Transverse colon (tissue), 4 donors: ENCODE data around the gene SRSF7.
"Not testable (repeated sequence)": the region's sequence is repeated elsewhere in the genome, so short reads cannot be mapped to it uniquely, and the experiment has no call there.

ENCODE experiments used
- EP300 ChIP-seq: sonication (generic); formaldehyde crosslinking; IDR thresholded peaks from one replicate; pipeline ENCODE4 v1.6.1; 2017; ENCODE audit warnings: antibody characterized with exemption, low read depth
- POLR2A ChIP-seq: fragments of 450-650 bp; IDR thresholded peaks from one replicate; pipeline ENCODE4 v1.6.1; 2016; ENCODE audit warnings: antibody characterized with exemption, mild to moderate bottlenecking, moderate library complexity
- POLR2AphosphoS5 ChIP-seq, 3 donors: sonication (generic); formaldehyde crosslinking; IDR thresholded peaks; one replicate each; pipeline ENCODE4 v1.6.1; 2016; ENCODE audit warnings: antibody characterized with exemption in 3 of 3
- TF ChIP-seq, protein P1 (sequence below), 5 experiments: fragments of 200-600 bp in 3 of 5; fragments of 450-650 bp in 2 of 5; sonication (generic) in 3 of 5; IDR thresholded peaks; 1 replicate in 2 of 5; 2 replicates in 3 of 5; pipeline ENCODE4 v1.5.1; 2016 to 2017; ENCODE audit warnings: antibody characterized with exemption in 5 of 5, inconsistent platforms in 3 of 5, mild to moderate bottlenecking in 2 of 5, moderate library complexity in 1 of 5

DNA sequence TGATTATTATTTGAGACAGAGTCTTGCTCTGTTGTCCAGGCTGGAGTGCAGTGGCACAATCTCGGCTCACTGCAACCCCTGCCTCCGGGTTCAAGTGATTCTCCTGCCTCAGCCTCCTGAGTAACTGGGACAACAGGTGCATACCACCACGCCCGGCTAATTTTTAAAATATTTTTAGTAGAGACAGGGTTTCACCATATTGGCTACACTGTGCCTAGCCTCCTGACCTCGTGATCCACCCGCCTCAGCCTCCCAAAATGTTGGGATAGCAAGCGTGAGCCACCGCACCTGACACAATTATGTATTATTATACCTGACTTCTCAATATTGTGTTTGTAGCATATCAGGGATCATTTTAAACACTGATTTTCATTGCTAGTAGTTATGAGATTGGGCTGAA, 41.2 kb upstream of the SRSF7 start:
- TF ChIP-seq, protein P1, sequence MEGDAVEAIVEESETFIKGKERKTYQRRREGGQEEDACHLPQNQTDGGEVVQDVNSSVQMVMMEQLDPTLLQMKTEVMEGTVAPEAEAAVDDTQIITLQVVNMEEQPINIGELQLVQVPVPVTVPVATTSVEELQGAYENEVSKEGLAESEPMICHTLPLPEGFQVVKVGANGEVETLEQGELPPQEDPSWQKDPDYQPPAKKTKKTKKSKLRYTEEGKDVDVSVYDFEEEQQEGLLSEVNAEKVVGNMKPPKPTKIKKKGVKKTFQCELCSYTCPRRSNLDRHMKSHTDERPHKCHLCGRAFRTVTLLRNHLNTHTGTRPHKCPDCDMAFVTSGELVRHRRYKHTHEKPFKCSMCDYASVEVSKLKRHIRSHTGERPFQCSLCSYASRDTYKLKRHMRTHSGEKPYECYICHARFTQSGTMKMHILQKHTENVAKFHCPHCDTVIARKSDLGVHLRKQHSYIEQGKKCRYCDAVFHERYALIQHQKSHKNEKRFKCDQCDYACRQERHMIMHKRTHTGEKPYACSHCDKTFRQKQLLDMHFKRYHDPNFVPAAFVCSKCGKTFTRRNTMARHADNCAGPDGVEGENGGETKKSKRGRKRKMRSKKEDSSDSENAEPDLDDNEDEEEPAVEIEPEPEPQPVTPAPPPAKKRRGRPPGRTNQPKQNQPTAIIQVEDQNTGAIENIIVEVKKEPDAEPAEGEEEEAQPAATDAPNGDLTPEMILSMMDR (IDR thresholded peaks at IDR 0.05): not testable (repeated sequence)
- TF ChIP-seq POLR2AphosphoS5 (IDR thresholded peaks at IDR 0.05); POLR2A; EP300: not testable (repeated sequence)
